KMS-11 (cell line): ENCODE results near the gene CAPN1.

Experiments used
- H2AFZ ChIP-seq: fragments of 200-600 bp; sonication (generic); 2 replicates; pipeline ENCODE4 v1.6.1; 2016; ENCODE audit warnings: antibody characterized with exemption, mixed run types, low read depth
- H3K27ac ChIP-seq: fragments of 200-600 bp; sonication (generic); 2 replicates; pipeline ENCODE4 v1.6.1; 2016; ENCODE audit warnings: mild to moderate bottlenecking, mixed run types
- H3K27me3 ChIP-seq: fragments of 200-600 bp; sonication (generic); 2 replicates; pipeline ENCODE4 v1.6.1; 2017; ENCODE audit warnings: mild to moderate bottlenecking, low read depth, mixed run types, moderate library complexity; ENCODE audit not compliant: insufficient read depth
- H3K36me3 ChIP-seq: fragments of 200-600 bp; sonication (generic); 2 replicates; pipeline ENCODE4 v1.6.1; 2017; ENCODE audit warnings: mild to moderate bottlenecking, mixed run types; ENCODE audit not compliant: insufficient read depth
- H3K4me1 ChIP-seq: fragments of 200-600 bp; sonication (generic); 2 replicates; pipeline ENCODE4 v1.6.1; 2016; ENCODE audit warnings: mild to moderate bottlenecking, low read depth, mixed run types; ENCODE audit not compliant: poor library complexity, severe bottlenecking
- H3K4me2 ChIP-seq: fragments of 200-600 bp; sonication (generic); 2 replicates; pipeline ENCODE4 v1.7.0; 2016; ENCODE audit warnings: mild to moderate bottlenecking, mixed run types
- H3K4me3 ChIP-seq: fragments of 200-600 bp; sonication (generic); IDR thresholded peaks from 2 replicates; pipeline ENCODE4 v1.6.1; 2017; ENCODE audit warnings: low read depth, low read length, mixed read lengths; ENCODE audit not compliant: insufficient read depth
- H3K79me2 ChIP-seq: fragments of 200-600 bp; sonication (generic); 2 replicates; pipeline ENCODE4 v1.6.1; 2016; ENCODE audit warnings: low read depth, mixed run types; ENCODE audit not compliant: insufficient read depth
- H3K9ac ChIP-seq: fragments of 200-600 bp; sonication (generic); 2 replicates; pipeline ENCODE4 v1.6.1; 2016; ENCODE audit warnings: mild to moderate bottlenecking, mixed run types
- H4K20me1 ChIP-seq: fragments of 200-600 bp; sonication (generic); 2 replicates; pipeline ENCODE4 v1.6.1; 2016; ENCODE audit warnings: mild to moderate bottlenecking, mixed run types; ENCODE audit not compliant: insufficient read depth
- CTCF ChIP-seq: fragments of 200-600 bp; sonication (generic); conservative IDR thresholded peaks from 2 replicates; pipeline ENCODE4 v1.6.1; 2017; ENCODE audit warnings: low read depth, mild to moderate bottlenecking, antibody characterized with exemption, low read length, moderate library complexity, mixed read lengths

CAPN1 gene

GRCh38 chr11:65134240-65134951 is 47.3 kb upstream of the CAPN1 start, which contains the start of gene SYVN1:
TSS of gene SYVN1 (minus strand) at chr11:65134519. CDS start at chr11:65133601, 918 bp downstream.
- H3K4me3 ChIP-seq: peak within 1 kb of the TSS; percentile 37
- peaks cover 25% of the 10 kb centered on the region for H3K4me1 ChIP-seq
- peak within 1 kb of the TSS; percentile 94 for H3K27ac ChIP-seq
- H3K27me3 ChIP-seq: no peaks in the 10 kb centered on the region
- no peak for TF ChIP-seq CTCF
- peaks cover 14% of the 10 kb centered on the region for H3K79me2 ChIP-seq
- peak within 1 kb of the TSS; percentile 48 for H2AFZ ChIP-seq
- peak within 1 kb of the TSS; percentile 99 for H3K9ac ChIP-seq
- no peaks in the 10 kb centered on the region for H4K20me1 ChIP-seq
- H3K36me3 ChIP-seq: no peaks in the 10 kb centered on the region
- H3K4me2 ChIP-seq: peak within 1 kb of the TSS; percentile 80

- Histone ChIP-seq H3K27me3 (no peaks in the 10 kb centered on the region), H3K4me1 (peaks cover 25% of the 10 kb centered on the region), H3K4me3 (peak overlapping the region; percentile 37), H4K20me1 (no peaks in the 10 kb centered on the region), H3K36me3 (no peaks in the 10 kb centered on the region), H3K79me2 (peaks cover 14% of the 10 kb centered on the region), H3K27ac (peak overlapping the region; percentile 94), H2AFZ (peak overlapping the region; percentile 48), H3K4me2 (peak overlapping the region; percentile 80), H3K9ac (peak overlapping the region; percentile 99)
- TF ChIP-seq CTCF: no peak
Measured at GRCh38 chr11:65134952-65135632, 46.6 kb upstream of the CAPN1 start.

GRCh38 chr11:65135633-65136145 is 46.0 kb upstream of the CAPN1 start:
- no peaks in the 10 kb centered on the region for H3K36me3 ChIP-seq
- H2AFZ ChIP-seq: peak overlapping the region; percentile 48; the same call in 1 of the 2 replicates
- peak overlapping the region; percentile 80 for H3K4me2 ChIP-seq
- no peak overlapping the region for H3K4me3 ChIP-seq
- TF ChIP-seq CTCF: no peak
- peaks cover 14% of the 10 kb centered on the region for H3K79me2 ChIP-seq
- H3K27me3 ChIP-seq: no peaks in the 10 kb centered on the region
- peak overlapping the region; percentile 99 for H3K9ac ChIP-seq
- no peaks in the 10 kb centered on the region for H4K20me1 ChIP-seq
- peak overlapping the region; percentile 94 for H3K27ac ChIP-seq
- H3K4me1 ChIP-seq: peaks cover 25% of the 10 kb centered on the region

GRCh38 chr11:65136515-65137096 is 45.1 kb upstream of the CAPN1 start:
- TF ChIP-seq CTCF: no peak
- Histone ChIP-seq H4K20me1 (no peaks in the 10 kb centered on the region), H3K4me2 (peak overlapping the region; percentile 80; the same call in 1 of the 2 replicates), H3K27me3 (no peaks in the 10 kb centered on the region), H3K4me3 (no peak overlapping the region), H2AFZ (no peak overlapping the region), H3K79me2 (peaks cover 14% of the 10 kb centered on the region), H3K36me3 (no peaks in the 10 kb centered on the region), H3K9ac (no peak overlapping the region), H3K27ac (no peak overlapping the region), H3K4me1 (peaks cover 25% of the 10 kb centered on the region)
